ENCODE measurements around the gene DCDC1. TPM values are rescaled to one million over a fixed set of nuclear protein-coding genes. Genes with fewer than 3 reads are reported as not detected.

The DCDC1 gene
- total RNA-seq, 1 donor from 2014 or later = not detected

- Mint-ChIP-seq H3K9me3 (peaks cover 7% of the 10 kb centered on the region), H3K27ac (no peak overlapping the region), H3K4me3 (no peak overlapping the region), H3K27me3 (no peaks in the 10 kb centered on the region), H3K36me3 (ENCODE audit: low read depth) (no peaks in the 10 kb centered on the region), H3K4me1 (no peaks in the 10 kb centered on the region)
- ChIA-PET CTCF (no interaction called here), POLR2A (no interaction called here)
- DNase-seq = no peak
- ATAC-seq (ENCODE audit: low read depth) = no peak
- no peak for TF ChIP-seq CTCF (IDR thresholded peaks at IDR 0.05)
- intact Hi-C loops (cut with micrococcal nuclease) = no loop called here
Measured at GRCh38 chr11:30935861-30936260, 433.7 kb downstream of the DCDC1 start.

GRCh38 chr11:30926130-30926529 is 443.4 kb downstream of the DCDC1 start:
- CTCF ChIA-PET = interaction anchor here (0.7 kb wide), 1 partner anchor 8 kb away, joined by 3 read pairs; no protein-coding TSS in a partner anchor
- H3K4me1 Mint-ChIP-seq = no peaks in the 10 kb centered on the region

GRCh38 chr11:30921811-30922210 is 447.7 kb downstream of the DCDC1 start:
- Mint-ChIP-seq H3K27me3 (no peaks in the 10 kb centered on the region), H3K4me1 (no peaks in the 10 kb centered on the region), H3K9me3 (no peaks in the 10 kb centered on the region), H3K4me3 (no peak overlapping the region), H3K36me3 (ENCODE audit: low read depth) (no peaks in the 10 kb centered on the region), H3K27ac (no peak overlapping the region)
- intact Hi-C loops (cut with micrococcal nuclease) = no loop called here
- ChIA-PET POLR2A (no interaction called here), CTCF (no interaction called here)
- DNase-seq (no peak), ATAC-seq (ENCODE audit: low read depth) (no peak)
- TF ChIP-seq CTCF (IDR thresholded peaks at IDR 0.05) = no peak

More at GRCh38 chr11:30926130-30926529, 443.4 kb downstream of the DCDC1 start:
- TF ChIP-seq CTCF (IDR thresholded peaks at IDR 0.05) = no peak
- no peaks in the 10 kb centered on the region for H3K36me3 Mint-ChIP-seq (ENCODE audit: low read depth)
- no peak for ATAC-seq (ENCODE audit: low read depth)
- H3K27me3 Mint-ChIP-seq = no peaks in the 10 kb centered on the region
- POLR2A ChIA-PET = no interaction called here
- H3K9me3 Mint-ChIP-seq = no peaks in the 10 kb centered on the region
- H3K27ac Mint-ChIP-seq = no peak overlapping the region
- no peak overlapping the region for H3K4me3 Mint-ChIP-seq
- intact Hi-C loops (cut with micrococcal nuclease) = no loop called here
- no peak for DNase-seq

GRCh38 chr11:30919389-30920152 is 450.0 kb downstream of the DCDC1 start:
- ChIA-PET CTCF (interaction anchor here (1.0 to 1.8 kb wide), 2 partner anchors 16 to 575 kb away, joined by 3 to 5 read pairs; no protein-coding TSS in a partner anchor), POLR2A (no interaction called here)
- ATAC-seq (ENCODE audit: low read depth) (no peak), DNase-seq (no peak)
- H3K4me1 Mint-ChIP-seq = no peaks in the 10 kb centered on the region
- H3K27ac Mint-ChIP-seq = no peak overlapping the region
- intact Hi-C loops (cut with micrococcal nuclease) = loop anchor here (2.0 to 5.0 kb wide), 2 partner anchors 722 to 1577 kb away; no protein-coding TSS in a partner anchor
- H3K27me3 Mint-ChIP-seq = peaks cover 4% of the 10 kb centered on the region
- H3K4me3 Mint-ChIP-seq = no peak overlapping the region
- H3K9me3 Mint-ChIP-seq = no peaks in the 10 kb centered on the region
- H3K36me3 Mint-ChIP-seq (ENCODE audit: low read depth) = no peaks in the 10 kb centered on the region
- no peak for TF ChIP-seq CTCF (IDR thresholded peaks at IDR 0.05)

GRCh38 chr11:30917859-30918478 is 451.6 kb downstream of the DCDC1 start:
- Mint-ChIP-seq H3K4me1 (no peaks in the 10 kb centered on the region), H3K36me3 (ENCODE audit: low read depth) (no peaks in the 10 kb centered on the region), H3K27ac (no peak overlapping the region), H3K27me3 (peaks cover 4% of the 10 kb centered on the region), H3K9me3 (no peaks in the 10 kb centered on the region), H3K4me3 (no peak overlapping the region)
- ATAC-seq (ENCODE audit: low read depth) (no peak), DNase-seq (no peak)
- TF ChIP-seq CTCF (IDR thresholded peaks at IDR 0.05) = no peak
- ChIA-PET POLR2A (no interaction called here), CTCF (interaction anchor here (1.0 to 1.8 kb wide), 3 partner anchors 9 to 573 kb away, joined by 3 to 5 read pairs (median 3); no protein-coding TSS in a partner anchor)
- intact Hi-C loops (cut with micrococcal nuclease) = loop anchor here (1.0 to 5.0 kb wide), 3 partner anchors 572 to 1575 kb away; no protein-coding TSS in a partner anchor

Data from activated B cell treated with CpG ODN at 0.5 μM for 24 hours (primary cell).